Parathyroid adenoma (tissue), 2 donors: ENCODE results near the gene RYR3.
"Not testable (repeated sequence)": the region's sequence is repeated elsewhere in the genome, so short reads cannot be mapped to it uniquely, and the experiment has no call there.

Experiments
- H2AFZ ChIP-seq: fragments of 300-600 bp; sonication (generic); one replicate; pipeline ENCODE4 v1.7.0; 2017; ENCODE audit warnings: antibody characterized with exemption, mild to moderate bottlenecking
- H3K27ac ChIP-seq: fragments of 300-600 bp; sonication (generic); one replicate; pipeline ENCODE4 v1.7.0; 2017
- H3K27me3 ChIP-seq: fragments of 300-600 bp; sonication (generic); one replicate; pipeline ENCODE4 v1.7.0; 2017; ENCODE audit warnings: low read length; ENCODE audit not compliant: control insufficient read depth, insufficient read depth
- H3K36me3 ChIP-seq: fragments of 300-600 bp; sonication (generic); one replicate; pipeline ENCODE4 v1.7.0; 2017; ENCODE audit warnings: low read length; ENCODE audit not compliant: control insufficient read depth, insufficient read depth
- H3K4me1 ChIP-seq: fragments of 300-600 bp; sonication (generic); one replicate; pipeline ENCODE4 v1.7.0; 2017; ENCODE audit warnings: control low read depth
- H3K4me2 ChIP-seq: fragments of 300-600 bp; sonication (generic); one replicate; pipeline ENCODE4 v1.7.0; 2017; ENCODE audit warnings: low read length
- H3K4me3 ChIP-seq: fragments of 300-600 bp; sonication (generic); one replicate; pipeline ENCODE4 v1.7.0; 2017; ENCODE audit warnings: low read depth, low read length
- H3K79me2 ChIP-seq: fragments of 300-600 bp; sonication (generic); one replicate; pipeline ENCODE4 v1.7.0; 2017; ENCODE audit warnings: control low read depth
- H3K9ac ChIP-seq: fragments of 300-600 bp; sonication (generic); one replicate; pipeline ENCODE4 v1.7.0; 2017; ENCODE audit warnings: mild to moderate bottlenecking
- H3K9me3 ChIP-seq: fragments of 300-600 bp; sonication (generic); one replicate; pipeline ENCODE4 v1.7.0; 2017; ENCODE audit warnings: low read length; ENCODE audit not compliant: control insufficient read depth
- TF ChIP-seq, protein P1 (sequence below): fragments of 300-600 bp; sonication (generic); IDR thresholded peaks from one replicate; pipeline ENCODE4 v1.7.0; 2017; ENCODE audit warnings: antibody characterized with exemption, mild to moderate bottlenecking
- donor health status: primary hyperparathyroidism.

The RYR3 gene

DNA sequence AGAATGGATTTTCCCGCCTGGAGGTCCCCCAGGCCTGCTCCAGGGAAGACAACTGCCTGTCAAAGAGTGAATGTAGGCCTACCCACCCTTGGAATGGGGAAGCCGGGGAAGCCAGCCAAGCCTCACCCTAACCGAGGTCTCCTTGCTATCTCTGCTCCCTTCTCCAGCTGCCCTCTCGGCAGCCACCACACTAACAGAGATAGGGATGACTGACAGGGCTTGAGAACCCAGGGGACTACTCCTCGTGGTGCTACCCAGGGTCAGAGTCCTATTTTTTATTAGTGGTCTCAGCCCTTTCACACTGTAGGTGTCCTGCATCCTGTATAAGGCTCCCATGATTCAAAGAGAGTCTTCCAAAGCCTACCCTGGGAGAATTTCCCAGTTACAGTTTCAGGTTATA lies 496.9 kb downstream of the RYR3 start:
- Histone ChIP-seq H3K36me3 (no peaks in the 10 kb centered on the region), H3K4me1 (no peaks in the 10 kb centered on the region), H3K4me3 (no peak overlapping the region), H3K27ac (no peak overlapping the region), H3K27me3 (no peaks in the 10 kb centered on the region), H2AFZ (no peak overlapping the region), H3K9ac (no peak overlapping the region), H3K9me3 (no peaks in the 10 kb centered on the region), H3K4me2 (no peak overlapping the region), H3K79me2 (no peaks in the 10 kb centered on the region)
- TF ChIP-seq, protein P1, sequence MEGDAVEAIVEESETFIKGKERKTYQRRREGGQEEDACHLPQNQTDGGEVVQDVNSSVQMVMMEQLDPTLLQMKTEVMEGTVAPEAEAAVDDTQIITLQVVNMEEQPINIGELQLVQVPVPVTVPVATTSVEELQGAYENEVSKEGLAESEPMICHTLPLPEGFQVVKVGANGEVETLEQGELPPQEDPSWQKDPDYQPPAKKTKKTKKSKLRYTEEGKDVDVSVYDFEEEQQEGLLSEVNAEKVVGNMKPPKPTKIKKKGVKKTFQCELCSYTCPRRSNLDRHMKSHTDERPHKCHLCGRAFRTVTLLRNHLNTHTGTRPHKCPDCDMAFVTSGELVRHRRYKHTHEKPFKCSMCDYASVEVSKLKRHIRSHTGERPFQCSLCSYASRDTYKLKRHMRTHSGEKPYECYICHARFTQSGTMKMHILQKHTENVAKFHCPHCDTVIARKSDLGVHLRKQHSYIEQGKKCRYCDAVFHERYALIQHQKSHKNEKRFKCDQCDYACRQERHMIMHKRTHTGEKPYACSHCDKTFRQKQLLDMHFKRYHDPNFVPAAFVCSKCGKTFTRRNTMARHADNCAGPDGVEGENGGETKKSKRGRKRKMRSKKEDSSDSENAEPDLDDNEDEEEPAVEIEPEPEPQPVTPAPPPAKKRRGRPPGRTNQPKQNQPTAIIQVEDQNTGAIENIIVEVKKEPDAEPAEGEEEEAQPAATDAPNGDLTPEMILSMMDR, result no peak

DNA sequence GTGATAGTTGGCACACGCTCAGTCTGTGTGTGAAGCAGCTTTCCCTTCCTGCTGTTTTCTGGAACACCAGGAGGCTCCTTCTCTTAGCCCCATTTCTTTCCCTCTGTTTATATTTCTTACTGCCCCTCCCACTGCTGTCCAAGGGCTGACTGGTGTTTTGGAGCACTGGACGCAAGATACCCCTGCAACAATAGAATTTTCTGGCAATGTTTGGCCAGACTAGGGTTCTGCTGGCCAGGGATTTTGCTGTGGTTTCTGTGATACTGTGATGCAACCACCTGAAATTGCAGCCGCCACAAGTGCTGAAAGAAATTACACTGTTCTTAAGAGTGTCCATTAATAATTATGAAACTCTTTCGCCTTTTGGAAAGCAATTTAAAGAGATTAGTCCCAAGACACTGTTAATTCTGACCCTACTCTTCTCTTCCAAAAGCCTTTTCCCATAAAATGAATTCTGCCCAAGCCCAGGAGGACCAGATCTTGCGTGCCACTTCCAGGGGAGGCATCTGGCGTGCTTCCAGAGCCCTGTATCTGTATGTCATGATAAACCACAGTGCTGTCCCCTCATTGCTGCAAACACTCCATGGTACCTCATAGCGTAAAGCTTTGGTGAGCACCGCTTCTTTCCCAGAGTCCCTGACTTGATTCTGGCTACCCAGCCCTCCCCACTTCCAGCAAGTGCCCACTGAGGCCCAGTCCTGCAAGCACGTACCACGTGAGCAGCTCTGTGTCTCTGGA lies 498.1 kb downstream of the RYR3 start:
- Histone ChIP-seq H2AFZ (no peak overlapping the region), H3K27ac (no peak overlapping the region), H3K79me2 (no peaks in the 10 kb centered on the region), H3K4me1 (no peaks in the 10 kb centered on the region), H3K4me2 (no peak overlapping the region), H3K27me3 (no peaks in the 10 kb centered on the region), H3K4me3 (no peak overlapping the region), H3K9me3 (no peaks in the 10 kb centered on the region), H3K36me3 (no peaks in the 10 kb centered on the region), H3K9ac (no peak overlapping the region)
- TF ChIP-seq, protein P1, result no peak

DNA sequence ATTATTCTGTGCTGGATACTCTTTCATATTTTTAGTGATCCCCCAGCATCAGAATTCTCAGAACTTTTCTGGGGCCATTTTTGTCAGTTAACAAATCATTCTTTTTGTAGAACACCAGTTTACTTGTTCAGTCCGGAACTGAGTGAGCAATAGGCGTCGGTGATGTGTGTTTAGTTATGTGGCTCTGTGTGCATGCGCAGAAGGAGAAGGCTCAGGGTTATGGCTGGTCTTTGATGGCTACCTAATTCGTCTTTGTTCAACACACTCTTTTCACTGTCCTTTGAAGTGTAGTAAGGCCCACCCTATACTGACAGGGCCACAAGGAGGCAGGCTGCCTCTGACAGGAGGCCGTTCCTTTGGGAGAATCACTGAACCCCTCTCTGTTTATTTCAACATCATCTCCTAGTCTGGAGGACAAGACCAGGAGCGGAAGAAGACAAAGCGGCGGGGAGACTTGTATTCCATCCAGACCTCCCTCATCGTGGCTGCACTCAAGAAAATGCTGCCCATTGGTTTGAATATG lies 499.4 kb downstream of the RYR3 start:
- Histone ChIP-seq H3K27me3 (no peaks in the 10 kb centered on the region), H2AFZ (no peak overlapping the region), H3K9ac (no peak overlapping the region), H3K27ac (no peak overlapping the region), H3K79me2 (no peaks in the 10 kb centered on the region), H3K9me3 (no peaks in the 10 kb centered on the region), H3K36me3 (no peaks in the 10 kb centered on the region), H3K4me1 (no peaks in the 10 kb centered on the region), H3K4me2 (no peak overlapping the region), H3K4me3 (no peak overlapping the region)
- TF ChIP-seq, protein P1, result no peak

DNA sequence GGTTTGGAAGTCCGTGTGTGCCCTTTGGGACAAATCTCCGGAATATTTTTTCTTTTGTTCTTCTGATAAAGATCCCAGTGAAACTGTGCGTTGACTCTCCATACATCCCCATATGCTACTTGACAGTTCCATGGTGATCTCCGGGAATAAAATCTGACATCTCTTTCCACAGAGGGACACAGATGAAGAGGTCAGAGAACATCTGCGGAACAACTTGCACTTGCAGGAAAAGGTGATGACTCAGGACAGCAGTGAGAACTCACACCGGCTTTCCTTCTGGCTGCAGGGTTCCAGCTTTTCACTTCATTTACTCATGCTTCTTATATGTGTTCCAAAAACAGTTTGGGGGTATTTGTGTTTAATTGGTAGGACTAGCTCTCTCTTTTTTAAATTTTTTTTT lies 500.0 kb downstream of the RYR3 start:
- TF ChIP-seq, protein P1, result no peak
- Histone ChIP-seq H3K4me1 (no peaks in the 10 kb centered on the region), H3K4me2 (no peak overlapping the region)

DNA sequence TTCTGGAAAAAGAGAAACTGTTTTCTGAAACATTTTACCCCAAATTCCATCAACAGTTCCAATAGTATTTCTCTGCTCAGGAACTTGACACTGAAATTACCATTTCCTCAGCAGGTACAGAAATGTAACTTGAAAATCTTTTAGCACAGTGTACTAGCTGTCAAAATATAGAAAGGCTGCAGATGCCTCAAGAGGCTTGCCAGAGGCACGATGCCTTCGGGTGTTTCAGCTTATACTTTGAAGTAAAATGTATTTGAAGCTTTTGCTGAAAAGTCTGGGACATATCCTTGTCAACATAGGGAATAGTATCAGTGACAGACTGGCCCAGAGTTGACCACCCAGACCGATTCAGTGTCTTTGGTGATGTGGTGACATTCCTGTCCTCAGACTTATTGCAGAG lies 503.1 kb downstream of the RYR3 start:
- TF ChIP-seq, protein P1, result no peak
- Histone ChIP-seq H3K4me3 (no peak overlapping the region), H3K9ac (no peak overlapping the region), H3K9me3 (no peaks in the 10 kb centered on the region), H3K4me1 (no peaks in the 10 kb centered on the region), H3K79me2 (no peaks in the 10 kb centered on the region), H3K27me3 (no peaks in the 10 kb centered on the region), H3K27ac (no peak overlapping the region), H3K4me2 (no peak overlapping the region), H3K36me3 (no peaks in the 10 kb centered on the region), H2AFZ (no peak overlapping the region)

More for the DNA sequence above, 500.0 kb downstream of the RYR3 start:
- Histone ChIP-seq H3K4me3 (no peak overlapping the region), H3K9me3 (no peaks in the 10 kb centered on the region), H3K79me2 (no peaks in the 10 kb centered on the region), H3K9ac (no peak overlapping the region), H3K36me3 (no peaks in the 10 kb centered on the region), H3K27ac (no peak overlapping the region), H2AFZ (no peak overlapping the region), H3K27me3 (no peaks in the 10 kb centered on the region)

DNA sequence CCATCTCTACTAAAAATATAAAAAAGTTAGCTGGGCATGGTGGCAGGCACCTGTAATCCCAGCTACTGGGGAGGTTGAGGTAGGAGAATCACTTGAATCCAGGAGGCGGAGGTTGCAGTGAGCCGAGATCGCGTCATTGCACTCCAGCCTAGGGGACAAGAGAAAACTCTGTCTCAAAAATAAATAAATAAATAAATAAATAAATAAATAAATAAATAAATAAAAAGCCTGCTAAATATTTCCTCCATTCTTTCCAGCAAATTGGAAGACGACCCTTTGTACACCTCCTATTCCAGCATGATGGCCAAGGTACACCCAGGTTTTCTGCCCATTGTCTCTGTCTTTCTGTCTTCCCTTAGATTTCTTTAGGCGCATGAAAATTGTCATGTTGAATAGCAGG lies 508.7 kb downstream of the RYR3 start:
- not testable (repeated sequence) for H3K27ac ChIP-seq, H3K4me2 ChIP-seq, H3K27me3 ChIP-seq, H3K36me3 ChIP-seq, H3K4me1 ChIP-seq, H3K9me3 ChIP-seq, H3K9ac ChIP-seq, H3K4me3 ChIP-seq, H3K79me2 ChIP-seq, H2AFZ ChIP-seq
